CD14-positive monocyte (primary cell): ENCODE data around the gene SORD. TPM values are rescaled to one million over a fixed set of nuclear protein-coding genes. Genes with fewer than 3 reads are reported as not detected.

Source experiments
- DNase-seq, 3 donors: peaks; one replicate each; pipeline ENCODE4 v3.0.0-alpha.2; 2011 to 2022
- H2AFZ ChIP-seq: 2 replicates; pipeline ENCODE4 v1.6.0; 2012; ENCODE audit warnings: mild to moderate bottlenecking, low read depth, low read length, inconsistent platforms; ENCODE audit not compliant: insufficient read depth, poor library complexity, severe bottlenecking
- H3K27ac ChIP-seq, 2 donors: 1 replicate in 1 of 2; 2 replicates in 1 of 2; pipeline ENCODE4 v1.5.1; 2012 to 2013; ENCODE audit warnings: low read length in 2 of 2, control low read depth in 1 of 2, inconsistent platforms in 1 of 2, low read depth in 1 of 2, mild to moderate bottlenecking in 1 of 2
- H3K27me3 ChIP-seq, 2 donors: one replicate each; pipeline versions ENCODE4 v1.6.0 to v1.6.1; 2011 to 2013; ENCODE audit warnings: low read length in 2 of 2; ENCODE audit not compliant: control insufficient read depth in 2 of 2, insufficient read depth in 2 of 2
- H3K36me3 ChIP-seq, 2 donors: replicated peaks in 1 of 2; 1 replicate in 1 of 2; 2 replicates in 1 of 2; pipeline versions ENCODE4 v1.5.1 to v1.6.1; 2012 to 2013; ENCODE audit warnings: low read length in 2 of 2, control low read depth in 1 of 2, inconsistent platforms in 1 of 2, mild to moderate bottlenecking in 1 of 2; ENCODE audit not compliant: insufficient read depth in 2 of 2, control insufficient read depth in 1 of 2
- H3K4me1 ChIP-seq, 2 donors: 1 replicate in 1 of 2; 2 replicates in 1 of 2; pipeline versions ENCODE4 v1.5.1 to v1.6.1; 2012 to 2013; ENCODE audit warnings: low read length in 2 of 2, control low read depth in 1 of 2, inconsistent platforms in 1 of 2, mild to moderate bottlenecking in 1 of 2, moderate library complexity in 1 of 2; ENCODE audit not compliant: insufficient read depth in 2 of 2, control insufficient read depth in 1 of 2
- H3K4me2 ChIP-seq: replicated peaks from 2 replicates; pipeline ENCODE3; 2012; ENCODE audit warnings: low read length, moderate library complexity, mild to moderate bottlenecking; ENCODE audit not compliant: poor library complexity, severe bottlenecking; ENCODE audit errors: extremely low read depth
- H3K4me3 ChIP-seq, 3 experiments: fragments of 200-600 bp in 1 of 3; sonication (generic) in 1 of 3; replicated peaks in 1 of 3; 1 replicate in 2 of 3; 2 replicates in 1 of 3; pipeline ENCODE4 v1.5.1; 2011 to 2013; ENCODE audit warnings: low read length in 3 of 3, mild to moderate bottlenecking in 3 of 3, control low read depth in 2 of 3, low read depth in 2 of 3, inconsistent platforms in 1 of 3, moderate library complexity in 1 of 3
- H3K79me2 ChIP-seq: 2 replicates; pipeline ENCODE4 v1.6.0; 2012; ENCODE audit warnings: mild to moderate bottlenecking, control low read depth, inconsistent platforms, low read length, moderate library complexity; ENCODE audit not compliant: insufficient read depth
- H3K9ac ChIP-seq: 2 replicates; pipeline ENCODE4 v1.6.0; 2017; ENCODE audit warnings: low read length, mild to moderate bottlenecking; ENCODE audit not compliant: insufficient read depth, poor library complexity, severe bottlenecking
- H3K9me3 ChIP-seq, 2 donors: replicated peaks in 1 of 2; 1 replicate in 1 of 2; 2 replicates in 1 of 2; pipeline versions ENCODE4 v1.5.1 to v1.6.1; 2012 to 2013; ENCODE audit warnings: low read length in 2 of 2, control low read depth in 1 of 2; ENCODE audit not compliant: control insufficient read depth in 1 of 2, insufficient read depth in 1 of 2
- H4K20me1 ChIP-seq: 2 replicates; pipeline ENCODE4 v1.6.0; 2012; ENCODE audit warnings: mild to moderate bottlenecking, low read length, control low read depth, moderate library complexity; ENCODE audit not compliant: insufficient read depth
- H3K27ac Mint-ChIP-seq, 7 donors: one replicate each; pipeline ENCODE4 v1.8.0; 2020; ENCODE audit warnings: mild to moderate bottlenecking in 7 of 7, mixed read lengths in 7 of 7, moderate library complexity in 6 of 7, inconsistent platforms in 2 of 7
- H3K27me3 Mint-ChIP-seq, 3 donors: one replicate each; pipeline ENCODE4 v1.8.0; 2021 to 2022; ENCODE audit warnings: low read depth in 3 of 3, mild to moderate bottlenecking in 3 of 3, mixed read lengths in 3 of 3, moderate library complexity in 3 of 3, inconsistent platforms in 1 of 3
- H3K36me3 Mint-ChIP-seq, 2 donors: one replicate each; pipeline ENCODE4 v1.8.0; 2020; ENCODE audit warnings: mixed read lengths in 2 of 2, inconsistent platforms in 1 of 2, mild to moderate bottlenecking in 1 of 2
- H3K4me1 Mint-ChIP-seq: one replicate; pipeline ENCODE4 v1.8.0; 2020; ENCODE audit warnings: mild to moderate bottlenecking, mixed read lengths
- H3K4me3 Mint-ChIP-seq, 2 donors: one replicate each; pipeline ENCODE4 v1.8.0; 2020; ENCODE audit warnings: mild to moderate bottlenecking in 2 of 2, mixed read lengths in 2 of 2, moderate library complexity in 1 of 2
- H3K9me3 Mint-ChIP-seq, 7 donors: one replicate each; pipeline ENCODE4 v1.8.0; 2020 to 2022; ENCODE audit warnings: mixed read lengths in 7 of 7, mild to moderate bottlenecking in 6 of 7, moderate library complexity in 6 of 7, inconsistent platforms in 2 of 7
- WGBS: methylation state at CpG from one replicate; pipeline ENCODE4 v1.1.5; 2013; ENCODE audit warnings: missing lambda C conversion rate; ENCODE audit not compliant: insufficient coverage; 5-methylcytosine and 5-hydroxymethylcytosine counted together
- intact Hi-C, 2 donors: fragments of 100-400 bp; cut with micrococcal nuclease; formaldehyde crosslinking; loops; one replicate each; pipeline versions ENCODE4 v1.15.0 to v1.15.1; 2023
- polyA plus RNA-seq, 3 donors: library from polyadenylated mRNA; depleted of rRNA in 1 of 3; unstranded in 2 of 3; stranded (reverse) in 1 of 3; fragments of 300-500 nt in 2 of 3; fragments of >200 nt in 1 of 3; fragmentation: Illumina TruSeq in 2 of 3; gene quantifications; 1 replicate in 2 of 3; 2 replicates in 1 of 3; pipeline ENCODE4 v1.2.3, GENCODE V29; 2012 to 2021
- TF ChIP-seq, protein P1 (sequence below): fragments of 200-600 bp; IDR thresholded peaks from one replicate; pipeline ENCODE4 v1.8.0; 2022; ENCODE audit warnings: antibody characterized with exemption, mild to moderate bottlenecking

SORD gene
- polyA plus RNA-seq, 3 donors: 17.9 to 22.6 (median 21.7) TPM

DNA sequence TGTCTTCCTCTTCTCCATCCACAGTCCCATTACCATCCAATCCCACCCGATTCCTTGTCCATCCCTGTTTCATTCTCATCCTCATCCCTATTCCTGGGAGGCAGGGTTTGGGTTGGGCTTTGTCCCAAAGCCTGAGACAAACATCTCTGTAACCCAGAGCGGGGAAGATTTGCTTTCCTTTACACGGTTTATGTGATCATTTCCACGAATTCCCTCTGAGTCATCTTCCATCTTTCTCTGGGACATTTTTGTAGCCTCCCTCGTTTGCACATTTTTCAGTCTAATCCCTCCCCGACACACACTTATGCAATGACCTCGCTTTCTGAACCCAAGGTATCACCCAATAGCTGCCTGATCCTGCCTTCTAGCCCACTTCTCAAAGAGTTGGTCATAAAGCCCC lies 68.2 kb downstream of the SORD start:
- TF ChIP-seq, protein P1, sequence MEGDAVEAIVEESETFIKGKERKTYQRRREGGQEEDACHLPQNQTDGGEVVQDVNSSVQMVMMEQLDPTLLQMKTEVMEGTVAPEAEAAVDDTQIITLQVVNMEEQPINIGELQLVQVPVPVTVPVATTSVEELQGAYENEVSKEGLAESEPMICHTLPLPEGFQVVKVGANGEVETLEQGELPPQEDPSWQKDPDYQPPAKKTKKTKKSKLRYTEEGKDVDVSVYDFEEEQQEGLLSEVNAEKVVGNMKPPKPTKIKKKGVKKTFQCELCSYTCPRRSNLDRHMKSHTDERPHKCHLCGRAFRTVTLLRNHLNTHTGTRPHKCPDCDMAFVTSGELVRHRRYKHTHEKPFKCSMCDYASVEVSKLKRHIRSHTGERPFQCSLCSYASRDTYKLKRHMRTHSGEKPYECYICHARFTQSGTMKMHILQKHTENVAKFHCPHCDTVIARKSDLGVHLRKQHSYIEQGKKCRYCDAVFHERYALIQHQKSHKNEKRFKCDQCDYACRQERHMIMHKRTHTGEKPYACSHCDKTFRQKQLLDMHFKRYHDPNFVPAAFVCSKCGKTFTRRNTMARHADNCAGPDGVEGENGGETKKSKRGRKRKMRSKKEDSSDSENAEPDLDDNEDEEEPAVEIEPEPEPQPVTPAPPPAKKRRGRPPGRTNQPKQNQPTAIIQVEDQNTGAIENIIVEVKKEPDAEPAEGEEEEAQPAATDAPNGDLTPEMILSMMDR: no peak
- Histone ChIP-seq H3K4me2 (no peak overlapping the region), H3K79me2 (no peaks in the 10 kb centered on the region), H2AFZ (no peak overlapping the region), H4K20me1 (no peaks in the 10 kb centered on the region), H3K36me3 (no peaks in the 10 kb centered on the region), H3K4me1 (no peaks in the 10 kb centered on the region), H3K9ac (no peak overlapping the region), H3K27me3 (no peaks in the 10 kb centered on the region), H3K4me3 (no peak overlapping the region), H3K9me3 (no peaks in the 10 kb centered on the region), H3K27ac (no peak overlapping the region)
- no peaks in the 10 kb centered on the region for H3K9me3 Mint-ChIP-seq
- H3K27ac Mint-ChIP-seq: no peak overlapping the region
- no peak overlapping the region for H3K4me3 Mint-ChIP-seq
- intact Hi-C loops: no loop called here
- no peak for DNase-seq
- peaks cover 2% of the 10 kb centered on the region for H3K4me1 Mint-ChIP-seq
- H3K27me3 Mint-ChIP-seq: peaks cover 0 to 9% (median 5%) of the 10 kb centered on the region in 3 donors
- no peaks in the 10 kb centered on the region for H3K36me3 Mint-ChIP-seq
- 78% methylated on average over 6 of the region's 7 CpGs for WGBS

DNA sequence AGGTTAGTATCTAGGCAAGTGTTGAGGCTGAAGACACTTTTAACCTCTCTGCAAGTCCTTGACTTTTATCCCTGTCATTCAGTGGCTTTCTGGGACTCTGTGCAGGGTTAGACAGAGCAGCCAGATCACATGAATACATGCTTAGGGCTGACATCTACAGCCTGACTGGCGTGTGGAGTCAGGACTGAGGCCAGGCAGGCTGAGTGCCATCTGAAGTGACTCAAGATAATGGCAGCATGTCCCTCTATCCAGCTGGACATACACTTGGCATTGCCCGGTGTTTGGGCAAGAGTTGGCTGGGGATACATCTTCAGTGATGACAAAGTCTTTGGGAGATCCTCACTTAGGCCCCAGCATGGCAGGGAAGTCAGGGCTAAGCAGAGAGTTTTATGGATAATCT lies 68.6 kb downstream of the SORD start:
- Histone ChIP-seq H3K79me2 (no peaks in the 10 kb centered on the region), H3K4me1 (no peaks in the 10 kb centered on the region), H3K27me3 (no peaks in the 10 kb centered on the region), H2AFZ (no peak overlapping the region), H3K27ac (no peak overlapping the region), H3K9ac (no peak overlapping the region), H3K4me3 (no peak overlapping the region), H3K36me3 (no peaks in the 10 kb centered on the region), H4K20me1 (no peaks in the 10 kb centered on the region), H3K4me2 (no peak overlapping the region), H3K9me3 (no peaks in the 10 kb centered on the region)
- WGBS: 100% methylated on average over 2 of the region's 2 CpGs
- H3K9me3 Mint-ChIP-seq: no peaks in the 10 kb centered on the region
- H3K36me3 Mint-ChIP-seq: no peaks in the 10 kb centered on the region
- no peak overlapping the region for H3K4me3 Mint-ChIP-seq
- no peak for DNase-seq
- intact Hi-C loops: no loop called here
- H3K27me3 Mint-ChIP-seq: peaks cover 0 to 9% (median 3%) of the 10 kb centered on the region in 3 donors
- TF ChIP-seq, protein P1: no peak
- H3K4me1 Mint-ChIP-seq: peaks cover 2% of the 10 kb centered on the region
- no peak overlapping the region for H3K27ac Mint-ChIP-seq
